Hypothalamus (tissue), 51 donors: ENCODE measurements around the gene DIO1.

Source experiments
- DNase-seq, 51 donors: peaks; one replicate each; lab custom pipeline; 2025; lab: John Stamatoyannopoulos, UW

Gene DIO1

DNA sequence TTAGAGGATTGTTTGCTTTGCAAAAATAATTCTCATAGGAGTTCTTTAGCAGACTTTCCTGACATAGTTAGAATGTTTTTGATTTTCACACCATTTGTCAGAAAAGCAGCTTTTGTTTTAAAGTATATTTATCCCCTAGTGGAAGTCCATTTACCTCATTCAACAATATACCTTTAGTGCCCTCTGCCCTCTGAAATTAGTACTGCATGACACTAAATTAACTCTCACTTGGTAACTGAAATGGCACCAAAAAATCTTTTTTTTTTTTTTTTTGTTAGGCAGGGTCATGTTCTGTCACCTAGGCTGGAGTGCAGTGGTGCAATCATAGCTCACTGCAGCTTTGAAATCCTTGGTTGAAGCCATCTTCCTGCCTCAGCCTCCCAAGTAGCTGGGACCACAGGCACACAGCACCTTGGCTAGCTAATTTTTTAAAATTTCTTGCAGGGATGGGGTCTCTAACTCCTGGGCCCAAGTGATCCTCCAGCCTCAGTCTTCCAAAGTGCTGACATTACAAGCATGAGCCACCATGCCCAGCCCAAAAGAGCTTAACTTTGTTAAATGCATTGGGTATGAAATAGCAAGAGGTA lies 65.8 kb downstream of the DIO1 start:
- no peak for DNase-seq
